ENCODE measurements around the gene SPEG.
A peak's percentile ranks its signal among the peaks of the same experiment; 100 is the strongest.

The SPEG gene

GRCh38 chr2:219429958-219430606, 4.6 kb upstream of the SPEG start:
- no peak for TF ChIP-seq CTCF (conservative IDR thresholded peaks at IDR 0.05)
- H3K27ac ChIP-seq, result no peak overlapping the region

GRCh38 chr2:219430633-219431615, 3.7 kb upstream of the SPEG start:
- H3K27ac ChIP-seq, result no peak overlapping the region
- TF ChIP-seq CTCF (conservative IDR thresholded peaks at IDR 0.05), result peak; percentile 66

- H3K27ac ChIP-seq, result no peak overlapping the region
Observed at GRCh38 chr2:219433666-219434467, 776 bp upstream of the SPEG start.

GRCh38 chr2:219434468-219434717, 250 bp upstream of the SPEG start:
- H3K27ac ChIP-seq, result no peak overlapping the region
- TF ChIP-seq CTCF (conservative IDR thresholded peaks at IDR 0.05), result no peak

More at GRCh38 chr2:219433666-219434467, 776 bp upstream of the SPEG start:
- TF ChIP-seq CTCF (conservative IDR thresholded peaks at IDR 0.05), result 0 out of 2 replicates have a peak, but pooled peaks have one; percentile 26

- TF ChIP-seq CTCF (conservative IDR thresholded peaks at IDR 0.05), result no peak
- no peak overlapping the region for H3K27ac ChIP-seq
Observed at GRCh38 chr2:219435701-219436100, 1.1 kb downstream of the SPEG start.

GRCh38 chr2:219436491-219436890, 1.8 kb downstream of the SPEG start:
- H3K27ac ChIP-seq, result no peak overlapping the region
- TF ChIP-seq CTCF (conservative IDR thresholded peaks at IDR 0.05), result no peak

- no peak for TF ChIP-seq CTCF (conservative IDR thresholded peaks at IDR 0.05)
Observed at GRCh38 chr2:219437141-219437540, 2.5 kb downstream of the SPEG start.

More at GRCh38 chr2:219437141-219437540, 2.5 kb downstream of the SPEG start:
- no peak overlapping the region for H3K27ac ChIP-seq

Data from VCaP (cell line).